Stomach smooth muscle (tissue), 2 donors: ENCODE results near the gene UBE2Q2.
"Not testable (repeated sequence)": the region's sequence is repeated elsewhere in the genome, so short reads cannot be mapped to it uniquely, and the experiment has no call there.

Source experiments
- H3K27ac ChIP-seq: one replicate; pipeline ENCODE4 v1.7.0; 2013; ENCODE audit warnings: mild to moderate bottlenecking, low read length, inconsistent platforms
- H3K27me3 ChIP-seq, 2 donors: one replicate each; pipeline ENCODE4 v1.7.0; 2013; ENCODE audit warnings: low read length in 2 of 2; ENCODE audit not compliant: insufficient read depth in 2 of 2, control insufficient read depth in 1 of 2
- H3K36me3 ChIP-seq, 2 donors: one replicate each; pipeline ENCODE4 v1.7.0; 2013; ENCODE audit warnings: low read length in 2 of 2; ENCODE audit not compliant: control insufficient read depth in 2 of 2, insufficient read depth in 2 of 2
- H3K4me1 ChIP-seq: one replicate; pipeline ENCODE4 v1.7.0; 2013; ENCODE audit warnings: low read length; ENCODE audit not compliant: control insufficient read depth, insufficient read depth
- H3K4me3 ChIP-seq, 2 donors: one replicate each; pipeline ENCODE4 v1.7.0; 2013; ENCODE audit warnings: low read length in 2 of 2
- H3K9ac ChIP-seq, 2 donors: one replicate each; pipeline ENCODE4 v1.7.0; 2013; ENCODE audit warnings: low read length in 2 of 2, mild to moderate bottlenecking in 1 of 2
- H3K9me3 ChIP-seq, 2 donors: one replicate each; pipeline ENCODE4 v1.7.0; 2013; ENCODE audit warnings: low read length in 2 of 2; ENCODE audit not compliant: control insufficient read depth in 2 of 2
- donor health status: healthy.
- donor health status: Pancreatic carcinoma.

The UBE2Q2 gene

GRCh38 chr15:75902129-75902557, 58.9 kb downstream of the UBE2Q2 start:
- H3K36me3 ChIP-seq, result peaks cover 3 to 6% of the 10 kb centered on the region in 2 donors
- no peak overlapping the region for H3K9ac ChIP-seq
- no peak overlapping the region for H3K4me3 ChIP-seq
- H3K4me1 ChIP-seq, result peaks cover 15% of the 10 kb centered on the region
- no peaks in the 10 kb centered on the region for H3K27me3 ChIP-seq
- no peak overlapping the region for H3K27ac ChIP-seq
- H3K9me3 ChIP-seq, result no peaks in the 10 kb centered on the region

- peak within 1 kb of the TSS; percentile 96 to 98 for H3K4me3 ChIP-seq
- H3K27ac ChIP-seq, result peak within 1 kb of the TSS; percentile 76
- peaks cover 3 to 6% of the 10 kb centered on the region in 2 donors for H3K36me3 ChIP-seq
- no peaks in the 10 kb centered on the region for H3K27me3 ChIP-seq
- no peaks in the 10 kb centered on the region for H3K9me3 ChIP-seq
- peaks cover 15% of the 10 kb centered on the region for H3K4me1 ChIP-seq
- H3K9ac ChIP-seq, result peak within 1 kb of the TSS; percentile 89 to 96
Measured at GRCh38 chr15:75903331-75904239, 60.3 kb downstream of the UBE2Q2 start, which contains the start of gene FBXO22. TSS of gene FBXO22 (plus strand) at chr15:75903878. CDS start at chr15:75903964, 86 bp downstream.

- Histone ChIP-seq H3K4me3 (no peak overlapping the region), H3K36me3 (peaks cover 6% of the 10 kb centered on the region in 2 donors), H3K9me3 (no peaks in the 10 kb centered on the region), H3K9ac (no peak overlapping the region), H3K27ac (no peak overlapping the region), H3K4me1 (peaks cover 15% of the 10 kb centered on the region), H3K27me3 (no peaks in the 10 kb centered on the region)
Measured at GRCh38 chr15:75905231-75905630, 62.0 kb downstream of the UBE2Q2 start.

- H3K4me1 ChIP-seq, H3K27ac ChIP-seq, H3K9ac ChIP-seq, H3K9me3 ChIP-seq, H3K27me3 ChIP-seq, H3K4me3 ChIP-seq: not testable (repeated sequence)
- H3K36me3 ChIP-seq, result peaks cover 12 to 15% of the 10 kb centered on the region in 2 donors
Measured at GRCh38 chr15:75910355-75910754, 67.1 kb downstream of the UBE2Q2 start.

GRCh38 chr15:75916978-75917377, 73.7 kb downstream of the UBE2Q2 start:
- Histone ChIP-seq H3K9me3 (no peaks in the 10 kb centered on the region), H3K36me3 (peaks cover 13 to 20% of the 10 kb centered on the region in 2 donors), H3K27me3 (no peaks in the 10 kb centered on the region), H3K4me3 (no peak overlapping the region), H3K9ac (no peak overlapping the region), H3K27ac (no peak overlapping the region), H3K4me1 (no peaks in the 10 kb centered on the region)

GRCh38 chr15:75918135-75918534, 74.9 kb downstream of the UBE2Q2 start:
- H3K4me1 ChIP-seq, result no peaks in the 10 kb centered on the region
- no peaks in the 10 kb centered on the region for H3K9me3 ChIP-seq

GRCh38 chr15:75920079-75920478, 76.8 kb downstream of the UBE2Q2 start:
- no peak overlapping the region for H3K9ac ChIP-seq
- no peak overlapping the region for H3K4me3 ChIP-seq
- no peaks in the 10 kb centered on the region for H3K9me3 ChIP-seq
- no peak overlapping the region for H3K27ac ChIP-seq
- H3K4me1 ChIP-seq, result no peaks in the 10 kb centered on the region
- peaks cover 9% of the 10 kb centered on the region in 2 donors for H3K36me3 ChIP-seq
- no peaks in the 10 kb centered on the region for H3K27me3 ChIP-seq

More at GRCh38 chr15:75918135-75918534, 74.9 kb downstream of the UBE2Q2 start:
- Histone ChIP-seq H3K36me3 (peaks cover 16% of the 10 kb centered on the region in 2 donors), H3K4me3 (no peak overlapping the region), H3K9ac (no peak overlapping the region), H3K27ac (no peak overlapping the region), H3K27me3 (no peaks in the 10 kb centered on the region)

- Histone ChIP-seq H3K27ac (no peak overlapping the region), H3K27me3 (no peaks in the 10 kb centered on the region), H3K4me3 (no peak overlapping the region), H3K9ac (no peak overlapping the region), H3K4me1 (no peaks in the 10 kb centered on the region), H3K9me3 (no peaks in the 10 kb centered on the region), H3K36me3 (peaks cover 9% of the 10 kb centered on the region in 2 donors)
Measured at GRCh38 chr15:75921732-75922703, 78.8 kb downstream of the UBE2Q2 start.

- H3K36me3 ChIP-seq, result peaks cover 3 to 7% of the 10 kb centered on the region in 2 donors
- no peak overlapping the region for H3K4me3 ChIP-seq
- no peaks in the 10 kb centered on the region for H3K4me1 ChIP-seq
- no peak overlapping the region for H3K9ac ChIP-seq
- no peak overlapping the region for H3K27ac ChIP-seq
- no peaks in the 10 kb centered on the region for H3K9me3 ChIP-seq
- no peaks in the 10 kb centered on the region for H3K27me3 ChIP-seq
Measured at GRCh38 chr15:75923756-75924155, 80.5 kb downstream of the UBE2Q2 start.

GRCh38 chr15:75924576-75924975, 81.3 kb downstream of the UBE2Q2 start:
- H3K36me3 ChIP-seq, result peaks cover under 1 to 7% of the 10 kb centered on the region in 2 donors
- H3K27ac ChIP-seq, result no peak overlapping the region
- H3K4me3 ChIP-seq, result no peak overlapping the region
- no peaks in the 10 kb centered on the region for H3K27me3 ChIP-seq
- H3K4me1 ChIP-seq, result no peaks in the 10 kb centered on the region
- H3K9ac ChIP-seq, result no peak overlapping the region
- no peaks in the 10 kb centered on the region for H3K9me3 ChIP-seq
